ENCODE results near the gene FRAT1. TPM values are rescaled to one million over a fixed set of nuclear protein-coding genes. Genes with fewer than 3 reads are reported as not detected.

Gene FRAT1
- total and polyA plus RNA-seq, 2 of the 13 experiments (the other 11 are each of a cell fraction or from before 2014, with no cell fraction given) = 1.7 to 2.3 TPM

- no peak for TF ChIP-seq ZBTB33 (CRISPR knock-in tag; IDR thresholded peaks at IDR 0.05)
- TF ChIP-seq ZNF331 (CRISPR knock-in tag; IDR thresholded peaks at IDR 0.05) = no peak
- TF ChIP-seq KDM1A (CRISPR knock-in tag; IDR thresholded peaks at IDR 0.05) = no peak
- TF ChIP-seq ZNF143 (CRISPR knock-in tag; IDR thresholded peaks at IDR 0.05) = no peak
- no peak for TF ChIP-seq MEF2D (CRISPR knock-in tag; IDR thresholded peaks at IDR 0.05)
- no peak for TF ChIP-seq ZBTB44 (CRISPR knock-in tag; IDR thresholded peaks at IDR 0.05)
These were observed 44.2 kb upstream of the FRAT1 start (continued) for GRCh38 chr10:97274828-97275227.

- no peaks in the 10 kb centered on the region for H3K9me3 ChIP-seq (ENCODE audit: low read length)
- no peak overlapping the region for H2AFZ ChIP-seq (ENCODE audit: low read length)
- WGBS (ENCODE audit: low lambda C conversion rate) = 100% methylated on average over 1 of the region's 1 CpG
- FAIRE-seq (no peak), ATAC-seq (no peak), DNase-seq (ENCODE audit: low spot score) (no peak)
- H3K4me1 ChIP-seq (ENCODE audit: insufficient read depth, low read length) = peaks cover 29% of the 10 kb centered on the region
- BruUV-seq (replicated peaks) = no TSS peak
- intact Hi-C loops (cut with micrococcal nuclease; ENCODE audit: unreplicated experiment) = no loop called here
- H3K27ac ChIP-seq (ENCODE audit: extremely low read length, insufficient read depth, low read length) = no peak overlapping the region
- H3K4me3 ChIP-seq (replicated peaks in 1 of 3; ENCODE audit: insufficient read depth in 1 of 3, low read depth in 2 of 3, low read length in 3 of 3) = no peak overlapping the region
- no peak overlapping the region for H3K4me2 ChIP-seq (ENCODE audit: low read depth, low read length)
- H3K36me3 ChIP-seq (replicated peaks in 1 of 2; ENCODE audit: control insufficient read depth in 1 of 2, insufficient read depth in 2 of 2, low read length in 2 of 2) = no peaks in the 10 kb centered on the region
- H3K27me3 ChIP-seq (ENCODE audit: control insufficient read depth in 1 of 2, insufficient read depth in 2 of 2, low read length in 2 of 2) = no peaks in the 10 kb centered on the region
- H3K79me2 ChIP-seq (ENCODE audit: insufficient read depth, low read length) = peaks cover 5% of the 10 kb centered on the region
- POLR2A ChIA-PET = no interaction called here
- in situ Hi-C loops (cut with HindIII; ENCODE audit: extremely low pct_ligation_motif_present, low pct_unique_long_range_greater_than_20kb) = no loop called here
- CTCF ChIA-PET (ENCODE audit: low intra/inter-chr PET ratio, low total read pairs) = interaction anchor here (3.1 kb wide), 1 partner anchor 78 kb away, joined by 15 read pairs; no protein-coding TSS in a partner anchor
- H3K9ac ChIP-seq (ENCODE audit: insufficient read depth, low read depth, low read length) = no peak overlapping the region
- no peaks in the 10 kb centered on the region for H4K20me1 ChIP-seq (ENCODE audit: insufficient read depth, low read length)
- TF ChIP-seq ZNF326 (CRISPR knock-in tag; IDR thresholded peaks at IDR 0.05; ENCODE audit: borderline replicate concordance) (no peak), ZNF652 (CRISPR knock-in tag; IDR thresholded peaks at IDR 0.05; ENCODE audit: borderline replicate concordance, low read depth) (no peak), UBTF (CRISPR knock-in tag; IDR thresholded peaks at IDR 0.05) (no peak), ZNF672 (CRISPR knock-in tag; IDR thresholded peaks at IDR 0.05) (no peak), ZNF264 (CRISPR knock-in tag; IDR thresholded peaks at IDR 0.05) (no peak), CEBPZ (IDR thresholded peaks at IDR 0.05; ENCODE audit: low read length) (no peak), MXD4 (CRISPR knock-in tag; IDR thresholded peaks at IDR 0.05) (no peak), IRF1 (CRISPR knock-in tag; IDR thresholded peaks at IDR 0.05; ENCODE audit: low read depth) (no peak)
These were observed 41.5 kb upstream of the FRAT1 start for GRCh38 chr10:97277551-97277950.

Measured in HepG2 (cell line).